GM10248 (cell line): ENCODE data around the gene TEX38.
A peak's percentile ranks its signal among the peaks of the same experiment; 100 is the strongest.

ENCODE experiments used
- CTCF ChIA-PET: fragments of 300-600 bp; sonication (Branson Sonifier 250); formaldehyde crosslinking; extraction: SDS; loops from one replicate; lab custom pipeline; 2021; ENCODE audit warnings: antibody characterized with exemption; lab: Yijun Ruan, JAX
- POLR2A ChIA-PET: fragments of 350-650 bp; sonication (Branson Sonifier 250); formaldehyde crosslinking; extraction: SDS; loops from one replicate; lab custom pipeline; 2020; ENCODE audit warnings: antibody characterized with exemption; lab: Yijun Ruan, JAX
- DNase-seq: peaks from one replicate; pipeline ENCODE4 v3.0.0; 2012; ENCODE audit errors: extremely low spot score
- TF ChIP-seq, protein P1 (sequence below): IDR thresholded peaks from 2 replicates; pipeline ENCODE4 v1.5.1; 2012; ENCODE audit warnings: mild to moderate bottlenecking, low read depth; ENCODE audit errors: extremely low read depth, missing control alignments, control extremely low read depth

Gene TEX38

DNA sequence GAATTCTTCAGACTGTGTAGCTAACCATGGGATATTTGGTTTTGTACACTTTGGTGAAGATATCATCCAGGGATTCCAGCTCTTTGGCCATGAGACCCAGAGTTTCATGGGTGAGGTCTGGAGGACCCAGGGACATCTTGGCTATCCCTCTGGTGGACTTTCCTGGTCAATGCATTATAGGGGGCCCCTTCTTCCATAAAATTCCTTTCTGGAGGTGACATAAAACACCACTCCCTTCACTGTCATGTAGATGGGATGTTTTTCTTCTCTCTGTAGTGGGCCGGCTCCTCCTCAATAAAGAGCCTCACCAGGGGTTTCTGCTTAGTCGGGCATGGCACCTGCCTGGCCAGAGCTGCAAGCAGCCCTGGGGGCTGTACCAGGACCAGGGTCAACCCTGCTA lies 5.7 kb upstream of the TEX38 start:
- TF ChIP-seq, protein P1, sequence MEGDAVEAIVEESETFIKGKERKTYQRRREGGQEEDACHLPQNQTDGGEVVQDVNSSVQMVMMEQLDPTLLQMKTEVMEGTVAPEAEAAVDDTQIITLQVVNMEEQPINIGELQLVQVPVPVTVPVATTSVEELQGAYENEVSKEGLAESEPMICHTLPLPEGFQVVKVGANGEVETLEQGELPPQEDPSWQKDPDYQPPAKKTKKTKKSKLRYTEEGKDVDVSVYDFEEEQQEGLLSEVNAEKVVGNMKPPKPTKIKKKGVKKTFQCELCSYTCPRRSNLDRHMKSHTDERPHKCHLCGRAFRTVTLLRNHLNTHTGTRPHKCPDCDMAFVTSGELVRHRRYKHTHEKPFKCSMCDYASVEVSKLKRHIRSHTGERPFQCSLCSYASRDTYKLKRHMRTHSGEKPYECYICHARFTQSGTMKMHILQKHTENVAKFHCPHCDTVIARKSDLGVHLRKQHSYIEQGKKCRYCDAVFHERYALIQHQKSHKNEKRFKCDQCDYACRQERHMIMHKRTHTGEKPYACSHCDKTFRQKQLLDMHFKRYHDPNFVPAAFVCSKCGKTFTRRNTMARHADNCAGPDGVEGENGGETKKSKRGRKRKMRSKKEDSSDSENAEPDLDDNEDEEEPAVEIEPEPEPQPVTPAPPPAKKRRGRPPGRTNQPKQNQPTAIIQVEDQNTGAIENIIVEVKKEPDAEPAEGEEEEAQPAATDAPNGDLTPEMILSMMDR: no peak
- POLR2A ChIA-PET: interaction anchor here (1.2 kb wide), 1 partner anchor 12 kb away, joined by 7 read pairs; no protein-coding TSS in a partner anchor
- no peak for DNase-seq
- CTCF ChIA-PET: interaction anchor here (1.1 to 2.9 kb wide), 3 partner anchors 9 to 42 kb away, joined by 3 to 11 read pairs (median 4); no protein-coding TSS in a partner anchor

DNA sequence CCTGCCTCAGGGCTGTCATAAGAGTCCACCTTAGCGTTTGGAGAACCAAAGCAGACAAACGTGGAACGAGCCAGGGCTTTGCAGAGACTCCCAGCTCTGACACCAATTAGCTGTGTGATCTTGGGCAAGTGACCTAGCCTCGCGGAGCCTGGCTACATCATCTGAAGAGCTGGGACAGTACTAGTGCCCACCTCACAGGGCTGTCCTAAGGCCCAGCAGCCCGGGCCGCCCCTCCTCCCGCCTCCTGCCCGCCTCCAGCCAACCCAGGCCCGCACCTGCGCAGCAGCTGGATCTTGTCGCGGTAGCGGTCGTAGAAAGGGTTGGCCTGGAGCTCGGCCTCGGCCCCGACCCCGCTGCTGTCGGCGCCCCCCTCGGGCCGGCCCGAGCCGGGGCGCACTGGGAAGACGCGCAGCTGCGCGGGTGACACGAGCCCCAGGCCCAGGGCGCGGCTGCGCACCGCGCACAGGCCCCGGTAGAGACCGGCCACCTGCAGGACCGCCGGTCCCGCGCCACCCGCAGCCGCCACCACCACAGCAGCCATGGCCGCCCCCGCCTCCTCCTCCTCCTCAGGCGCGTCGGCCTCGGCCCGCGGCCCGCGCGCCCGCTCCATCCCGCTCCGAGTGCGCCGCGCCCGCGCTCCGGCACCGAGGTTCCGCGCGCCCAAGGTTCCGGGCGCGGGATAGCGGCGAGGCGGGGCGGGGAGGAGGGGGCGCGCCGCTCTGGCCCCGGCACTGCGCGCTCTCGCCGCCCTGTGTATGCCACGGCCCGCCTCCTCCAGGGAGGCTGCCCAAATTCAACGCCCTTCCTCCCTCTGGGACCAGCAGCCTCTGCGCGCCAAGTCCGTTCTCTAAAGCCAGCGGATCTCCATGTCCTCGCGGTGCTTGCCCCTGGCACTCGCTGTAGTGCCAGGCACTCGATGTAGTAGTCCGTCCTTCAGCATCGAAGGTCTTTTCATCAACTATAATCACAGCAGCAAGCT lies 3.6 kb upstream of the TEX38 start, which contains the start of gene ATPAF1:
ATPAF1 (minus strand) TSS at position 583 of the 979 bp plus-strand sequence; CDS start at position 541, 42 bp downstream.
- TF ChIP-seq, protein P1: no peak
- POLR2A ChIA-PET: interaction anchor here (0.8 to 2.0 kb wide), 2 partner anchors 10 to 64 kb away, joined by 4 to 6 read pairs; partner anchors contain the start of gene MKNK1
- DNase-seq: peak; percentile 85
- CTCF ChIA-PET: interaction anchor here (0.8 to 3.7 kb wide), 6 partner anchors 10 to 64 kb away, joined by 3 to 18 read pairs (median 4); partner anchors contain the start of gene MKNK1

DNA sequence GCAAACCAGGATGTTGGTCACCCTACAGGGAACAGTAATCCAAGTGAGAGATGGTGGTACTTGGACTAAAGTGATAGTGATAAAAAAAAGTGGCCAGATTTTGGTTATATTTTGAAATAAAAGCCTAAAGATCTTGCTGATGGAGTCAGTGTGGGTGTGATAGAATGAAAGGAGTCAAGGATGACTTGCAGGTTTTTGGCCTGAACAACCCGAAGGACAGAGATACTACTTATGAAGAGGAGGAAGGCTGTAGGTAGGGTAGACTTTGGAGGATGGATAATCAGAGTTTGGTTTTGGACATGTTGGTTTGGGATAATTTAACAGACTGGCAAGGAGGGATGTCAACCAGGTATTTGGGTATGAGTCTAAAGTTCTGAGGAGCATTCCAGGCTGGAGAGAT lies 1.5 kb upstream of the TEX38 start:
- CTCF ChIA-PET: interaction anchor here (1.0 kb wide), 1 partner anchor 32 kb away, joined by 4 read pairs; no protein-coding TSS in a partner anchor
- TF ChIP-seq, protein P1: no peak
- POLR2A ChIA-PET: no interaction called here
- DNase-seq: no peak

DNA sequence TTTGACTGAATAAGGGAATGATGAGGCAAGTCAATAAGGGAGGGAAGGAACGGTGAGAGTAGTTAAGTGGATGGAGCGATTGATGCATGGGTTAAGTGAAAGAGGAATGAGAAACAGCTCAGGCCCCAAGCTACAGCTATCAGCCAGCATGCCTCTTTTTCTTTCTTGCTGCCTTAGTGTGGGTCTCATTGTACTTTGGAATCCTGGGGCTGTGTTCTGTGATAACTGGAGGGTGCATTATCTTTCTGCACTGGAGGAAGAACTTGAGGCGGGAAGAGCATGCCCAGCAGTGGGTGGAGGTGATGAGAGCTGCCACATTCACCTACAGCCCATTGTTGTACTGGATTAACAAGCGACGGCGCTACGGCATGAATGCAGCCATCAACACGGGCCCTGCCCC lies 1.0 kb downstream of the TEX38 start:
- ChIA-PET POLR2A (no interaction called here), CTCF (interaction anchor here (0.8 kb wide), 1 partner anchor 56 kb away, joined by 4 read pairs; the partner anchor contains the start of gene MOB3C)
- no peak for DNase-seq
- TF ChIP-seq, protein P1: no peak

DNA sequence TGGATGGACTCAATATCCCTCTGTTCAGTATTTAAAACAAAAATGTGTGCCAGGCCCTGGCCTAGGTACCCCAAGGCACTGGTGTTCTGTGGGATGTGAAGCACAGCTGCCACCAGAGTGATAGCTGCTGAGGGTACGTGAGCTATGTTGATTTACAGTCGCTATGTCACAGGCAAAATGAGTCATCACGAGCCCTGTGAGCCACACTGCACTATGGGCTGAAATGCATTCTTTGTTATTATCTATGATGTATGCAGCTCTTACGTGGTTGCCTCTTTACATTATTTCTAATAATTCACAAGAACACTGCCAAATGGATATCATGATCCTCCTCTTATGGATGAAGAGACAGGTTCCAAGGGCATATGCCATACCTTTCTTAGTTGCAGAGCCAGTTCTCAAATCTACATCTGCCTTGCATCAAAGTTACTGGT lies 2.1 kb downstream of the TEX38 start:
- CTCF ChIA-PET: no interaction called here
- DNase-seq: no peak
- TF ChIP-seq, protein P1: no peak
- POLR2A ChIA-PET: no interaction called here
